22Rv1 (cell line): ENCODE results near the gene TMEM138.

Experiments
- H3K27ac ChIP-seq: fragments of 450-650 bp; 2 replicates; pipeline ENCODE4 v1.5.1; 2017
- CTCF ChIP-seq: fragments of 450-650 bp; IDR thresholded peaks from 2 replicates; pipeline ENCODE4 v1.5.1; 2017; ENCODE audit warnings: mild to moderate bottlenecking
- ZFX ChIP-seq: fragments of 450-650 bp; IDR thresholded peaks from 2 replicates; pipeline ENCODE4 v1.6.1; 2017; ENCODE audit warnings: antibody characterized with exemption, borderline replicate concordance

Gene TMEM138

GRCh38 chr11:61403658-61404057 lies 41.5 kb downstream of the TMEM138 start:
- H3K27ac ChIP-seq = no peak overlapping the region
- no peak for TF ChIP-seq CTCF
- no peak for TF ChIP-seq ZFX

- H3K27ac ChIP-seq = no peak overlapping the region
- TF ChIP-seq ZFX (no peak), CTCF (no peak)
Measured at GRCh38 chr11:61404103-61404502, 41.9 kb downstream of the TMEM138 start.

GRCh38 chr11:61404641-61405040 lies 42.5 kb downstream of the TMEM138 start:
- TF ChIP-seq ZFX (no peak), CTCF (no peak)
- no peak overlapping the region for H3K27ac ChIP-seq

GRCh38 chr11:61406067-61406466 lies 43.9 kb downstream of the TMEM138 start:
- H3K27ac ChIP-seq = no peak overlapping the region
- TF ChIP-seq ZFX = no peak
- no peak for TF ChIP-seq CTCF

- H3K27ac ChIP-seq = no peak overlapping the region
- TF ChIP-seq ZFX (no peak), CTCF (no peak)
Measured at GRCh38 chr11:61406991-61407728, 45.0 kb downstream of the TMEM138 start.

- no peak overlapping the region for H3K27ac ChIP-seq
- TF ChIP-seq CTCF = no peak
- TF ChIP-seq ZFX = no peak
Measured at GRCh38 chr11:61411589-61411988, 49.4 kb downstream of the TMEM138 start.

GRCh38 chr11:61413496-61413895 lies 51.3 kb downstream of the TMEM138 start:
- TF ChIP-seq CTCF (no peak), ZFX (no peak)
- H3K27ac ChIP-seq = no peak overlapping the region
